Measurements from ENCODE around the gene ARPC2. TPM values are rescaled to one million over a fixed set of nuclear protein-coding genes. Genes with fewer than 3 reads are reported as not detected.
A peak's percentile ranks its signal among the peaks of the same experiment; 100 is the strongest.

Gene ARPC2
- total RNA-seq, 1 donor from 2014 or later: 159 TPM

- Mint-ChIP-seq H3K27me3 (ENCODE audit: low read depth) (no peaks in the 10 kb centered on the region), H3K36me3 (ENCODE audit: low read depth) (no peaks in the 10 kb centered on the region), H3K27ac (ENCODE audit: unreplicated experiment) (peak overlapping the region; percentile 35), H3K4me1 (no peaks in the 10 kb centered on the region), H3K9me3 (no peaks in the 10 kb centered on the region), H3K4me3 (no peak overlapping the region)
- no peak for DNase-seq (ENCODE audit: low read depth, low spot score)
- no peak for TF ChIP-seq CTCF (conservative IDR thresholded peaks at IDR 0.05)
These were observed 61.8 kb downstream of the ARPC2 start for GRCh38 chr2:218278531-218279360.

GRCh38 chr2:218280260-218280870 lies 63.4 kb downstream of the ARPC2 start:
- TF ChIP-seq CTCF (conservative IDR thresholded peaks at IDR 0.05): no peak
- Mint-ChIP-seq H3K4me1 (no peaks in the 10 kb centered on the region), H3K36me3 (ENCODE audit: low read depth) (no peaks in the 10 kb centered on the region), H3K9me3 (no peaks in the 10 kb centered on the region), H3K27ac (ENCODE audit: unreplicated experiment) (peak overlapping the region; percentile 63), H3K4me3 (no peak overlapping the region), H3K27me3 (ENCODE audit: low read depth) (no peaks in the 10 kb centered on the region)
- DNase-seq (ENCODE audit: low read depth, low spot score): no peak

- DNase-seq (ENCODE audit: low read depth, low spot score): no peak
- Mint-ChIP-seq H3K4me1 (peaks cover 3% of the 10 kb centered on the region), H3K36me3 (ENCODE audit: low read depth) (no peaks in the 10 kb centered on the region), H3K27me3 (ENCODE audit: low read depth) (no peaks in the 10 kb centered on the region), H3K27ac (ENCODE audit: unreplicated experiment) (no peak overlapping the region), H3K9me3 (no peaks in the 10 kb centered on the region), H3K4me3 (no peak overlapping the region)
- TF ChIP-seq CTCF (conservative IDR thresholded peaks at IDR 0.05): no peak
These were observed 64.5 kb downstream of the ARPC2 start for GRCh38 chr2:218281449-218281848.

GRCh38 chr2:218282173-218282991 lies 65.4 kb downstream of the ARPC2 start:
- TF ChIP-seq CTCF (conservative IDR thresholded peaks at IDR 0.05): no peak
- Mint-ChIP-seq H3K27me3 (ENCODE audit: low read depth) (no peaks in the 10 kb centered on the region), H3K27ac (ENCODE audit: unreplicated experiment) (peak overlapping the region; percentile 81), H3K9me3 (no peaks in the 10 kb centered on the region), H3K36me3 (ENCODE audit: low read depth) (no peaks in the 10 kb centered on the region), H3K4me1 (peaks cover 12% of the 10 kb centered on the region), H3K4me3 (no peak overlapping the region)
- DNase-seq (ENCODE audit: low read depth, low spot score): no peak

GRCh38 chr2:218284106-218284811 lies 67.3 kb downstream of the ARPC2 start:
- Mint-ChIP-seq H3K9me3 (no peaks in the 10 kb centered on the region), H3K4me3 (no peak overlapping the region), H3K4me1 (peaks cover 18% of the 10 kb centered on the region), H3K36me3 (ENCODE audit: low read depth) (no peaks in the 10 kb centered on the region), H3K27me3 (ENCODE audit: low read depth) (no peaks in the 10 kb centered on the region), H3K27ac (ENCODE audit: unreplicated experiment) (peak overlapping the region; percentile 62)
- no peak for TF ChIP-seq CTCF (conservative IDR thresholded peaks at IDR 0.05)
- DNase-seq (ENCODE audit: low read depth, low spot score): no peak
